ENCODE data around the gene IRS2. TPM values are rescaled to one million over a fixed set of nuclear protein-coding genes. Genes with fewer than 3 reads are reported as not detected.
A peak's percentile ranks its signal among the peaks of the same experiment; 100 is the strongest.

IRS2 gene
- total and polyA plus RNA-seq, 2 donors (not counting 1 experiment from before 2014, with no cell fraction given) = 2.3 TPM

GRCh38 chr13:109782823-109783431 is 3.5 kb downstream of the IRS2 start:
- peaks cover 3% of the 10 kb centered on the region for H3K4me1 ChIP-seq (ENCODE audit: control insufficient read depth, extremely low read depth, insufficient read depth, low read length)
- TF ChIP-seq EZH2 (IDR thresholded peaks at IDR 0.05; ENCODE audit: low read length, missing control alignments) = no peak
- TF ChIP-seq CTCF (conservative IDR thresholded peaks at IDR 0.05 in 1 of 2, IDR thresholded peaks at IDR 0.05 in 1 of 2; ENCODE audit: low read depth in 1 of 2, low read length in 2 of 2) = no peak
- H3K36me3 ChIP-seq (ENCODE audit: control insufficient read depth, insufficient read depth, low read length) = peaks cover 7% of the 10 kb centered on the region
- H2AFZ ChIP-seq (ENCODE audit: low read length) = no peak overlapping the region
- H3K79me2 ChIP-seq (ENCODE audit: control insufficient read depth, insufficient read depth, low read length) = peaks cover 17% of the 10 kb centered on the region
- no peaks in the 10 kb centered on the region for H3K9me3 ChIP-seq (ENCODE audit: control insufficient read depth, insufficient read depth, low read depth, low read length)
- no peak overlapping the region for H3K27ac ChIP-seq (ENCODE audit: insufficient read depth, low read length)
- no peak overlapping the region for H3K4me3 ChIP-seq (replicated peaks in 1 of 4; ENCODE audit: control extremely low read depth in 1 of 4, insufficient read depth in 1 of 4, low read depth in 3 of 4, low read length in 4 of 4)
- no peak overlapping the region for H3K9ac ChIP-seq (ENCODE audit: insufficient read depth, low read length)
- no peak overlapping the region for H3K4me2 ChIP-seq (ENCODE audit: extremely low read depth, insufficient read depth, low read length)
- H3K27me3 ChIP-seq (ENCODE audit: control insufficient read depth, insufficient read depth, low read length) = no peaks in the 10 kb centered on the region
- H4K20me1 ChIP-seq (ENCODE audit: control insufficient read depth, extremely low read depth, insufficient read depth, low read length) = no peaks in the 10 kb centered on the region
- DNase-seq (ENCODE audit: low read depth in 2 of 2) = no peak

- no peaks in the 10 kb centered on the region for H4K20me1 ChIP-seq (ENCODE audit: control insufficient read depth, extremely low read depth, insufficient read depth, low read length)
- H3K27me3 ChIP-seq (ENCODE audit: control insufficient read depth, insufficient read depth, low read length) = no peaks in the 10 kb centered on the region
- peaks cover 17% of the 10 kb centered on the region for H3K79me2 ChIP-seq (ENCODE audit: control insufficient read depth, insufficient read depth, low read length)
- no peak for DNase-seq (ENCODE audit: low read depth in 2 of 2)
- peaks cover 7% of the 10 kb centered on the region for H3K36me3 ChIP-seq (ENCODE audit: control insufficient read depth, insufficient read depth, low read length)
- H2AFZ ChIP-seq (ENCODE audit: low read length) = no peak overlapping the region
- no peak overlapping the region for H3K27ac ChIP-seq (ENCODE audit: insufficient read depth, low read length)
- peak overlapping the region; percentile 93 for H3K4me2 ChIP-seq (ENCODE audit: extremely low read depth, insufficient read depth, low read length)
- H3K9me3 ChIP-seq (ENCODE audit: control insufficient read depth, insufficient read depth, low read depth, low read length) = no peaks in the 10 kb centered on the region
- peaks cover 3% of the 10 kb centered on the region for H3K4me1 ChIP-seq (ENCODE audit: control insufficient read depth, extremely low read depth, insufficient read depth, low read length)
- TF ChIP-seq EZH2 (IDR thresholded peaks at IDR 0.05; ENCODE audit: low read length, missing control alignments) = no peak
- no peak for TF ChIP-seq CTCF (conservative IDR thresholded peaks at IDR 0.05 in 1 of 2, IDR thresholded peaks at IDR 0.05 in 1 of 2; ENCODE audit: low read depth in 1 of 2, low read length in 2 of 2)
- peak overlapping the region in 2 of 4 experiments; percentile 62 to 63 for H3K4me3 ChIP-seq (replicated peaks in 1 of 4; ENCODE audit: control extremely low read depth in 1 of 4, insufficient read depth in 1 of 4, low read depth in 3 of 4, low read length in 4 of 4)
- no peak overlapping the region for H3K9ac ChIP-seq (ENCODE audit: insufficient read depth, low read length)
Observed at GRCh38 chr13:109782066-109782822, 4.1 kb downstream of the IRS2 start.

GRCh38 chr13:109781384-109782065 is 4.9 kb downstream of the IRS2 start:
- TF ChIP-seq EZH2 (IDR thresholded peaks at IDR 0.05; ENCODE audit: low read length, missing control alignments) (no peak), CTCF (conservative IDR thresholded peaks at IDR 0.05 in 1 of 2, IDR thresholded peaks at IDR 0.05 in 1 of 2; ENCODE audit: low read depth in 1 of 2, low read length in 2 of 2) (no peak)
- Histone ChIP-seq H2AFZ (ENCODE audit: low read length) (no peak overlapping the region), H3K4me2 (ENCODE audit: extremely low read depth, insufficient read depth, low read length) (peak overlapping the region; percentile 93), H3K9ac (ENCODE audit: insufficient read depth, low read length) (no peak overlapping the region), H3K4me3 (replicated peaks in 1 of 4; ENCODE audit: control extremely low read depth in 1 of 4, insufficient read depth in 1 of 4, low read depth in 3 of 4, low read length in 4 of 4) (peak overlapping the region; percentile 8 to 63 (median 52)), H3K36me3 (ENCODE audit: control insufficient read depth, insufficient read depth, low read length) (peaks cover 7% of the 10 kb centered on the region), H4K20me1 (ENCODE audit: control insufficient read depth, extremely low read depth, insufficient read depth, low read length) (no peaks in the 10 kb centered on the region), H3K27me3 (ENCODE audit: control insufficient read depth, insufficient read depth, low read length) (no peaks in the 10 kb centered on the region), H3K4me1 (ENCODE audit: control insufficient read depth, extremely low read depth, insufficient read depth, low read length) (peaks cover 3% of the 10 kb centered on the region), H3K9me3 (ENCODE audit: control insufficient read depth, insufficient read depth, low read depth, low read length) (no peaks in the 10 kb centered on the region), H3K79me2 (ENCODE audit: control insufficient read depth, insufficient read depth, low read length) (peaks cover 17% of the 10 kb centered on the region), H3K27ac (ENCODE audit: insufficient read depth, low read length) (no peak overlapping the region)
- DNase-seq (ENCODE audit: low read depth in 2 of 2) = peak in 1 of 2 donors; percentile 46

Measured in fibroblast of lung (primary cell).